Upper lobe of left lung (tissue), 6 donors: Measurements from ENCODE around the gene IL4R. TPM values are rescaled to one million over a fixed set of nuclear protein-coding genes. Genes with fewer than 3 reads are reported as not detected.

Source experiments
- ATAC-seq, 2 donors: fragments of 200-7000 bp; cut with Tn5 transposase; one replicate each; pipeline ENCODE4 v1.9.1; 2022; ENCODE audit warnings: mild to moderate bottlenecking in 2 of 2, moderate library complexity in 2 of 2; ENCODE audit not compliant: low FRiP score in 2 of 2
- DNase-seq, 2 donors: peaks; one replicate each; pipeline ENCODE4 v3.0.0-alpha.2; 2019 to 2020
- H3K27ac ChIP-seq, 4 donors: fragments of 200-600 bp; sonication (generic); one replicate each; pipeline ENCODE4 v1.5.1; 2016 to 2019
- H3K27me3 ChIP-seq, 4 donors: fragments of 200-600 bp; sonication (generic); one replicate each; pipeline ENCODE4 v1.5.1; 2017 to 2019
- H3K36me3 ChIP-seq, 4 donors: fragments of 200-600 bp; sonication (generic); one replicate each; pipeline ENCODE4 v1.5.1; 2016 to 2019
- H3K4me1 ChIP-seq, 4 donors: fragments of 200-600 bp; sonication (generic); one replicate each; pipeline ENCODE4 v1.5.1; 2018 to 2019
- H3K4me3 ChIP-seq, 4 donors: fragments of 200-600 bp; sonication (generic); one replicate each; pipeline ENCODE4 v1.5.1; 2017 to 2019; ENCODE audit warnings: mild to moderate bottlenecking in 2 of 4, moderate library complexity in 1 of 4
- H3K9me3 ChIP-seq, 4 donors: fragments of 200-600 bp; sonication (generic); one replicate each; pipeline ENCODE4 v1.5.1; 2018 to 2019
- CTCF ChIP-seq, 6 experiments: fragments of 450-650 bp in 4 of 6; fragments of 200-600 bp in 2 of 6; sonication (generic) in 2 of 6; IDR thresholded peaks; one replicate each; pipeline ENCODE4 v1.5.1; 2016 to 2019; ENCODE audit warnings: antibody characterized with exemption in 6 of 6
- EP300 ChIP-seq, 4 donors: sonication (generic); formaldehyde crosslinking; IDR thresholded peaks; one replicate each; pipeline ENCODE4 v1.5.1; 2017; ENCODE audit warnings: antibody characterized with exemption in 4 of 4, control low read depth in 2 of 4
- POLR2A ChIP-seq, 4 donors: fragments of 450-650 bp; IDR thresholded peaks; one replicate each; pipeline ENCODE4 v1.5.1; 2016 to 2017; ENCODE audit warnings: antibody characterized with exemption in 4 of 4, mild to moderate bottlenecking in 2 of 4
- POLR2AphosphoS5 ChIP-seq, 2 donors: sonication (generic); formaldehyde crosslinking; IDR thresholded peaks; one replicate each; pipeline ENCODE4 v1.5.1; 2017; ENCODE audit warnings: antibody characterized with exemption in 2 of 2
- WGBS, 2 donors: methylation state at CpG; one replicate each; pipeline ENCODE4 v1.1.5; 2017 to 2018; 5-methylcytosine and 5-hydroxymethylcytosine counted together
- total RNA-seq, 6 donors: library from RNA; depleted of rRNA in 4 of 6; stranded (reverse); fragments of >200 nt in 4 of 6; gene quantifications; one replicate each; pipeline versions ENCODE4 v1.1.0 to v1.2.1, GENCODE V29; 2016 to 2021
- donor health status: DM: no; HTN: no; CAD: no; lungs with moderate emphysema.
- donor health status: DM: no; HTN: yes; CAD: no; lungs with severe emphysema.

IL4R gene
- total RNA-seq, result 100 to 1,000 TPM in 5 of 6 donors, 10 to 100 TPM in 1; 87.0 to 202 (median 153) TPM

- no peaks in the 10 kb centered on the region for H3K9me3 ChIP-seq
- peak within 1 kb of the TSS; percentile 98 to 100 (median 100) for H3K27ac ChIP-seq
- peak; percentile 79 to 82 for ATAC-seq
- peak within 1 kb of the TSS; percentile 40 to 96 (median 94) for H3K4me3 ChIP-seq
- H3K36me3 ChIP-seq, result no peaks in the 10 kb centered on the region
- DNase-seq, result peak; percentile 91 to 94
- H3K27me3 ChIP-seq, result no peaks in the 10 kb centered on the region
- H3K4me1 ChIP-seq, result peaks cover 36 to 52% (median 47%) of the 10 kb centered on the region in 4 donors
- WGBS, 2 donors, result 1% methylated on average over 18 to 34 of the region's 85 CpGs
- TF ChIP-seq CTCF (IDR thresholded peaks at IDR 0.05), result no peak
- peak in 2 of 4 donors; percentile 23 to 58 for TF ChIP-seq EP300 (IDR thresholded peaks at IDR 0.05)
- peak; percentile 23 to 86 (median 51) for TF ChIP-seq POLR2A (IDR thresholded peaks at IDR 0.05)
- peak; percentile 61 to 89 for TF ChIP-seq POLR2AphosphoS5 (IDR thresholded peaks at IDR 0.05)
Measured at GRCh38 chr16:27313422-27314160, at the start of gene IL4R. TSS of gene IL4R (plus strand) at chr16:27313974. CDS start at chr16:27340204, 26,230 bp downstream.

DNA sequence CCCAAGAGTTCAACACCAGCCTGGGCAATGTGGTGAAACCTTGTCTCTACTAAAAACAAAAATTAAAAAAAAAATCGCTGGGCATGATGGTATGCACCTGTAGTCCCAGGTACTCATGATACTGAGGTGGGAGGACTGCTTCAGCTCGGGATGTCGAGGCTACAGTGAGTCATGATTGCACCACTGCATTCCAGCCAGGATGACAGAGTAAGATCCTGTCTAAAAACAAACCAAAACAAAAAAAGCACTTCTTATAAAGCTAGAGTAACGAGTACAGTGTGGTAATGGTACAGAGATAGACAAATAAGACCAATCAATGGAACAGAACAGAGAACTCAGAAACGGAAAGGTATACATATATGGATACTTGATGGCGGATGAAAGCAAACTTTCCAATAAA, 49.6 kb upstream of the IL4R start:
- WGBS, 2 donors, result 60 to 69% methylated on average over 6 of the region's 6 CpGs
- no peak overlapping the region for H3K27ac ChIP-seq
- H3K4me1 ChIP-seq, result peaks cover 5 to 37% (median 25%) of the 10 kb centered on the region in 4 donors
- H3K27me3 ChIP-seq, result no peaks in the 10 kb centered on the region
- DNase-seq (peak in 1 of 2 donors; percentile 57), ATAC-seq (peak; percentile 36 to 70)
- no peak for TF ChIP-seq CTCF (IDR thresholded peaks at IDR 0.05)
- no peak for TF ChIP-seq POLR2AphosphoS5 (IDR thresholded peaks at IDR 0.05)
- no peak for TF ChIP-seq EP300 (IDR thresholded peaks at IDR 0.05)
- no peak for TF ChIP-seq POLR2A (IDR thresholded peaks at IDR 0.05)
- H3K4me3 ChIP-seq, result no peak overlapping the region
- no peaks in the 10 kb centered on the region for H3K36me3 ChIP-seq
- no peaks in the 10 kb centered on the region for H3K9me3 ChIP-seq

GRCh38 chr16:27265982-27266381, 47.8 kb upstream of the IL4R start:
- Histone ChIP-seq H3K4me1 (peaks cover 6 to 33% (median 19%) of the 10 kb centered on the region in 4 donors), H3K4me3 (no peak overlapping the region), H3K36me3 (no peaks in the 10 kb centered on the region), H3K27ac (no peak overlapping the region), H3K27me3 (no peaks in the 10 kb centered on the region), H3K9me3 (no peaks in the 10 kb centered on the region)
- 97 to 100% methylated on average over 1 of the region's 1 CpG for WGBS, 2 donors
- TF ChIP-seq EP300 (IDR thresholded peaks at IDR 0.05) (no peak), CTCF (IDR thresholded peaks at IDR 0.05) (no peak), POLR2A (IDR thresholded peaks at IDR 0.05) (no peak), POLR2AphosphoS5 (IDR thresholded peaks at IDR 0.05) (no peak)
- no peak for DNase-seq
- no peak for ATAC-seq

- no peak for TF ChIP-seq POLR2A (IDR thresholded peaks at IDR 0.05)
- Histone ChIP-seq H3K27me3 (no peaks in the 10 kb centered on the region), H3K4me3 (no peak overlapping the region), H3K36me3 (no peaks in the 10 kb centered on the region), H3K4me1 (peaks cover 6 to 32% (median 19%) of the 10 kb centered on the region in 4 donors), H3K27ac (no peak overlapping the region), H3K9me3 (no peaks in the 10 kb centered on the region)
- ATAC-seq (no peak), DNase-seq (no peak)
- WGBS, 2 donors, result 76 to 90% methylated on average over 8 of the region's 8 CpGs
Measured at GRCh38 chr16:27267037-27267677, 46.6 kb upstream of the IL4R start.
